Choroid plexus epithelial cell (primary cell): ENCODE results near the gene CCNL1.
"Not testable (repeated sequence)": the region's sequence is repeated elsewhere in the genome, so short reads cannot be mapped to it uniquely, and the experiment has no call there.

Experiments
- DNase-seq: peaks from one replicate; pipeline ENCODE4 v3.0.0-alpha.2; 2010; ENCODE audit warnings: low read depth
- H3K4me3 ChIP-seq: 2 replicates; pipeline ENCODE4 v1.5.1; 2011; ENCODE audit warnings: low read depth, mild to moderate bottlenecking, control low read depth, low read length, moderate library complexity
- TF ChIP-seq, protein P1 (sequence below): conservative IDR thresholded peaks from 2 replicates; pipeline ENCODE4 v1.5.1; 2011; ENCODE audit warnings: low read depth, mild to moderate bottlenecking, control low read depth, inconsistent platforms, low read length, moderate library complexity

CCNL1 gene

DNA sequence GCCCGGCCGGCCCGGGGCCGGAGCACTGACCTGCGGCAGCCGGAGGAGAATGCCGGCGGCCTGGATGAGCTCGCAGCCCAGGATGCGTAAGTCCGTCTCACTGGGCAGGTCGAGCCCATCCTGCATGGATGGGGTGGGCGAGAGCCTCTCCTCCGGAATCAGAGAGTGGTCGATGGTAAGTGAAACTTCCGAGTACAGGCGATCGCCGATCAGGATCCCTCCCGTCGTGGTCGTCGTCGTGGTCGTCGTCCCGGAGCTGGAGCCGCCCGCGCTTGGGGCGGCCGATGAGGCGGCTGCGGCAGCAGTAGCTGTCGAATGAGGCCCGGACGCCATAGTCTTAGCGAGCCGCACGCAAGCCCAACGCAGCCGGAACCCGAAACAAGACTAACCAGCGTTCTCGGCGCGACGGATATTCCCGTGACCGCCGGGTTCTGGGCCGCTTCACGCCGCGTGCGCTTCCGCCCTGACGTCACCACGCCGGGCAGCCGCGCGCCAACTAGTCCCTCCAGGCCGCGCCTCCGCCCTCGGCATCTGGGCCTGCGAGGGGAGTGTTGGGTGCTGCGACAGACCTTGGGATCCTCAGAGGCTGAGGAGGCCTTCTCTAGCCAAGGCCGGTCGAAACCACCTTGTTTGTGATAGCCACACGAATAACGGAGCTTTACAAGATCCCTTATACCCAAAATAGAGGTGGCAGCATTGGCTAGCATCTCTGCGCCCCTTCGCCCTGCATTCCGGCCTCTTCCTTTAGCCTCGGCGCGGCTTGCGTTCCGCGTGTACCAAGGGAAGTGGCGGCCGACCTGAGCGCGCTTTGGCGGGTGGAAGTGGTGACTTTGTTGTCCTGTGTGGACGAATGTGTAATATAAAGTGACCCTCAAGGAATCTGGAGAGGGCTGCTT is at the start of gene CCNL1:
Gene CCNL1 (minus strand): TSS at position 386 of the 896 bp plus-strand sequence. CDS start 53 bp downstream, at position 333.
- DNase-seq, result peak; percentile 99
- H3K4me3 ChIP-seq, result peak within 1 kb of the TSS; percentile 93
- TF ChIP-seq, protein P1, sequence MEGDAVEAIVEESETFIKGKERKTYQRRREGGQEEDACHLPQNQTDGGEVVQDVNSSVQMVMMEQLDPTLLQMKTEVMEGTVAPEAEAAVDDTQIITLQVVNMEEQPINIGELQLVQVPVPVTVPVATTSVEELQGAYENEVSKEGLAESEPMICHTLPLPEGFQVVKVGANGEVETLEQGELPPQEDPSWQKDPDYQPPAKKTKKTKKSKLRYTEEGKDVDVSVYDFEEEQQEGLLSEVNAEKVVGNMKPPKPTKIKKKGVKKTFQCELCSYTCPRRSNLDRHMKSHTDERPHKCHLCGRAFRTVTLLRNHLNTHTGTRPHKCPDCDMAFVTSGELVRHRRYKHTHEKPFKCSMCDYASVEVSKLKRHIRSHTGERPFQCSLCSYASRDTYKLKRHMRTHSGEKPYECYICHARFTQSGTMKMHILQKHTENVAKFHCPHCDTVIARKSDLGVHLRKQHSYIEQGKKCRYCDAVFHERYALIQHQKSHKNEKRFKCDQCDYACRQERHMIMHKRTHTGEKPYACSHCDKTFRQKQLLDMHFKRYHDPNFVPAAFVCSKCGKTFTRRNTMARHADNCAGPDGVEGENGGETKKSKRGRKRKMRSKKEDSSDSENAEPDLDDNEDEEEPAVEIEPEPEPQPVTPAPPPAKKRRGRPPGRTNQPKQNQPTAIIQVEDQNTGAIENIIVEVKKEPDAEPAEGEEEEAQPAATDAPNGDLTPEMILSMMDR, result no peak

DNA sequence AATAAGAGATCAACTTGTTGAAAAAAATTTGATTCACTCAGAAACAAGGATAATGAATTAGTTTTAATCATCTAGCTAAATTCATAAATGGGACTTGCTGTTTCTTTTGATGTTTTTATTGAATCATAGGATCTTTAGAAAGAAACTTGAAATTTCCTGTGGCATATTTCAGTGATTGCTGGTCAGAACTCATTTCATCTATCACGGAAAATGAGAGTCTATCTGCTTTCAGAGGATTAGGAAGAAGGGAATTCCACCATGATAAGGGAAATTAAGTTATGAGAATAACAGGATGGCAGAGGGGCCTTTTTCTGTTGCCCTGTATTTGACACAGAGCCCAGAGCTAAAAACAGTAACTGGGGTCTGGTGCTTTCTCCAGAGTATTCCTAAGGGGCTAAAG is 44.9 kb upstream of the CCNL1 start:
- DNase-seq, result no peak
- no peak overlapping the region for H3K4me3 ChIP-seq
- TF ChIP-seq, protein P1, result no peak

DNA sequence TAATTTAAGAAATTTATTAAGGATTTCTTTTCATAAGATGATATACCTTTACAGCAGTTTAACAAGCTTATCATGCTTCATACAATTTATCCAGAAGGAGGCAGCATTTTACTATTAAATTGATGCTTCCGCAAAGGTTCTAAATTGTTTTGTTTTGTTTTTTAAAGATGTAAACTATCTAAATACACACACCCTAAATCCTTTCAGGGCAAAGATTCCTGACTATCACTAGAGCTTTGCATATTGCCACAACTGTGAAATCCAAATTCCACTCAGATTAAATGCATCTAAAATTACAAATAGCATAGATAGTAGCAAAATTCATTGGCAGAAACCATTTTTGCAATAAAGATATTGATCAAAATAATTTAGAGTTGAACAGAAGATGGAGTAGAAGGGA is 44.5 kb upstream of the CCNL1 start:
- no peak overlapping the region for H3K4me3 ChIP-seq
- DNase-seq, result peak; percentile 79
- TF ChIP-seq, protein P1, result peak; percentile 61

DNA sequence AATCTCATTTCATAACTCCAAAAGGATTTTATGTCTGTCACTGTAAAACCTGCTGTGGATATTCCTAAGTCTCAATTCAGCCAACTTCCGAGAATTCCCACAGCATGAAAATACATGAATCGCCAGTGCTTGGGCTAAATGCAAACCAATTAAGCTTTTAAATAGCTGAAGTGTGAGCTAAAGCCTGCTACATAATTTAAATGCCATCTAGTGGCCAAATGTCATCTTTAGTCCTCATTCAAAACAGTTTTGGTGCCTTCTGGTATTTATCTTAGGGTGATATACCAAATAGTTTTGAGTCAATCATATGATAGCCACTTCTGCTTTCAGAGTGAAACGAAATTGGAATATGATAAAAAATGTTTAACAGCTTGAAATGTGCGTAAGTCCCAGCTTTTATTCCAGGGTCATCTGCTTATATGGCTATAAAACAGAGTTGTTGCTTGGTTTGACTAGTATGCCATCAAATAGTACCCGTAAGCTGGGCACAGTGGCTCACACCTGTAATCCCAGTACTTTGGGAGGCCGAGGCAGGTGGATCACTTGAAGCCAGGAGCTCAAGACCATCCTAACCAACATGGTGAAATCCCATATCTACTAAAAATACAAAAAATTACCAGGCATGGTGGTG is 41.8 kb upstream of the CCNL1 start:
- peak; percentile 71 for DNase-seq

DNA sequence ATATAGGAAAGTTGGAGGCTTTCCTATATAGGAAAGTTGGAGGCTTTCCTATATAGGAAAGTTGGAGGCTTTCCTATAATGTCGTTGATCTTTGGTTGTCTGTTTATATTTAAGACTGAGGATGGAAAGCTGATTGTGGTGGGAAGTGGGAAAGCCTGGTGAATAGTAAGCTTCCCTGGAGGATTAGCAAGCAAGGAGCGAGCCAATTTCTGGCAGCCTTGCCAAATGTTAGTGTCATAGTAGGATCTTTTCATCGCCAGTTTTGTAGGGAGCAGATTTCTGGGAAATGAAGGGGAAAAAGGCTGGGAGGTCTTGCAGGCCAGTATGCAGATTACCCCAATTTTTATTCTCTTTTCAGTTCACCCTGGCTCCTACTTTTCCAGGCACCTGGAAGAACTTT is 39.9 kb upstream of the CCNL1 start:
- H3K4me3 ChIP-seq, result no peak overlapping the region
- TF ChIP-seq, protein P1, result no peak
- no peak for DNase-seq

More for the DNA sequence above, 41.8 kb upstream of the CCNL1 start:
- no peak overlapping the region for H3K4me3 ChIP-seq
- TF ChIP-seq, protein P1, result peak; percentile 63

DNA sequence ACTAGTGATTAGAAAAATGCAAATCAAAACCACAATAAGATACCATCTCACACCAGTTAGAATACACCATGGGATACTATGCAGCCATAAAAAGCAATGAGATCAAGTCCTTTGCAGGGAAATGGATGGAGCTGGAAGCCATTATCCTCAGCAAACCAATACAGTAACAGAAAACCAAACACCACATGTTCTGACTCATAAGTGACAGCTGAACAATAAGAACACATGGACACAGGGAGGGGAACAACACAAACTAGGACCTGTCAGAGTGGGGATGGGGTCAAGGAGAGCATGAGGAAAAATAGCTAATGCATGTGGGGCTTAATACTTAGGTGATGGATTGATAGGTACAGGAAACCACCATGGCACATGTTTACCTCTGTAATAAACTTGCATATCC is 36.0 kb upstream of the CCNL1 start:
- no peak overlapping the region for H3K4me3 ChIP-seq
- no peak for DNase-seq
- TF ChIP-seq, protein P1, result no peak

DNA sequence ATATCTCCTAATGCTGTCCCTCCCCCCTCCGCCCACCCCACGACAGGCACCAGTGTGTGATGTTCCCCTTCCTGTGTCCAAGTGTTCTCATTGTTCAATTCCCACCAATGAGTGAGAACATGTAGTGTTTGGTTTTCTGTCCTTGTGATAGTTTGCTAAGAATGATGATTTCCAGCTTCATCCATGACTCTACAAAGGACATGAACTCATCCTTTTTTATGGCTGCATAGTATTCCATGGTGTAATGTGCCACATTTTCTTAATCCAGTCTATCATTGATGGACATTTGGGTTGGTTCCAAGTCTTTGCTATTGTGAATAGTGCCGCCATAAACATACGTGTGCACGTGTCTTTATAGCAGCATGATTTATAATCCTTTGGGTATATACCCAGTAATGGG is 31.2 kb upstream of the CCNL1 start:
- DNase-seq, H3K4me3 ChIP-seq: not testable (repeated sequence)
